ENCODE measurements around the gene MTCL1.

The MTCL1 gene

GRCh38 chr18:8776013-8776943 lies 70.9 kb downstream of the MTCL1 start:
- no peak for DNase-seq

- no peak for DNase-seq
These were observed 72.5 kb downstream of the MTCL1 start for GRCh38 chr18:8777846-8778245.

DNA sequence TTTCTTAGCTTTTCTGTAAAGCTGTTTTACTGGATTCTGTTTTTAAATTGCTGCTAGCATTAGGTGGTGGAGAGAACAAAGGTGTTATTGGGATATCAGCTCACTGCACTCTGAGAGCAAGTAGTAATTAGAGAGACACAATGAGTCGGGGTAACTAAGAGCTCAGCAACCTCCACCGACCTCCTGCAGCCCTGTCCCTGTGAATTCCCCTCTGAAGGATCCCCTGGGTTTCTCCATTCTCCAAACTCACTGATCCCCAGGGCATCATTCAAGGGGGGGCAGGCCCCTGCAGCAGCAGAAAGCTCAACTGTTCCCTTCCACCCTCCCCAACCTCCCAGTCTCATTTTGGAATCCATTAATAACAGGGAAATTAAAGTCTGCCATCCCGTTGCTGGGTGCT lies 73.0 kb downstream of the MTCL1 start:
- no peak for DNase-seq

DNA sequence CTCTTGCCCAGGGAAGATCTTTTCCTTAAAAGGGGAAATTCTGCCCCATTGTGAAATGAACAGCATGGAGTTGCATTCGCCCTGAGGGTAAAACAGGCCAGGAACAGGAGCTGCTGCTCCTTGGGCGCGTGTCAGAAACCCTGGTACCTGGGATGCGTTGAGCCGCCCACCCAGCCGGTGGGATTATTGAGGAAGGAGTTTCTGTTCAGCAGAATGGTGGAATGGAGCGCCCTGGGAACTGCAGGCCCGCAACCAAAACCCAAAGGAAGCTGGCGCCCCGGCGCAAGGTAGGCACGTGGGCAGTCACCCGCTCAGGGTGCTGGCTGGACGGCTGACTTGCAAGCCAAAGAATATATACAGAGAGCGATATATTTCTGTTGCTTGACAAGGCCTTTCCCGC lies 73.5 kb downstream of the MTCL1 start:
- no peak for DNase-seq

GRCh38 chr18:8779251-8779650 lies 73.9 kb downstream of the MTCL1 start:
- no peak for DNase-seq

- no peak for DNase-seq
These were observed 74.9 kb downstream of the MTCL1 start for GRCh38 chr18:8780227-8780626.

- no peak for DNase-seq
These were observed 76.3 kb downstream of the MTCL1 start for GRCh38 chr18:8781671-8782070.

- DNase-seq: no peak
These were observed 78.1 kb downstream of the MTCL1 start for GRCh38 chr18:8783335-8783993.

DNA sequence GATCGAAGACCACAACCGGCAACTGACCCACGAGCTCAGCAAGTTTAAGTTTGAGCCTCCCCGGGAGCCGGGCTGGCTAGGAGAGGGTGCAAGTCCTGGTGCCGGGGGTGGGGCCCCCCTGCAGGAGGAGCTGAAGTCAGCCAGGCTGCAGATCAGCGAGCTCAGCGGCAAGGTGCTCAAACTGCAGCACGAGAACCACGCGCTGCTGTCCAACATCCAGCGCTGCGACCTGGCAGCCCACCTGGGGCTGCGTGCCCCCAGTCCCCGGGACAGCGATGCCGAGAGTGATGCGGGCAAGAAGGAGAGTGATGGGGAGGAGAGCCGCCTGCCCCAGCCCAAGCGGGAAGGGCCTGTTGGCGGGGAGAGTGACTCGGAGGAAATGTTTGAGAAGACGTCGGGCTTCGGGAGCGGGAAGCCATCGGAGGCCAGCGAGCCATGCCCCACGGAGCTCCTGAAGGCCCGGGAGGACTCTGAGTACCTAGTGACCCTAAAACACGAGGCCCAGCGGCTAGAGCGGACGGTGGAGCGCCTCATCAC lies 78.7 kb downstream of the MTCL1 start:
- no peak for DNase-seq

GRCh38 chr18:8785261-8785660 lies 79.9 kb downstream of the MTCL1 start:
- no peak for DNase-seq

GRCh38 chr18:8785855-8786482 lies 80.6 kb downstream of the MTCL1 start:
- no peak for DNase-seq

DNA sequence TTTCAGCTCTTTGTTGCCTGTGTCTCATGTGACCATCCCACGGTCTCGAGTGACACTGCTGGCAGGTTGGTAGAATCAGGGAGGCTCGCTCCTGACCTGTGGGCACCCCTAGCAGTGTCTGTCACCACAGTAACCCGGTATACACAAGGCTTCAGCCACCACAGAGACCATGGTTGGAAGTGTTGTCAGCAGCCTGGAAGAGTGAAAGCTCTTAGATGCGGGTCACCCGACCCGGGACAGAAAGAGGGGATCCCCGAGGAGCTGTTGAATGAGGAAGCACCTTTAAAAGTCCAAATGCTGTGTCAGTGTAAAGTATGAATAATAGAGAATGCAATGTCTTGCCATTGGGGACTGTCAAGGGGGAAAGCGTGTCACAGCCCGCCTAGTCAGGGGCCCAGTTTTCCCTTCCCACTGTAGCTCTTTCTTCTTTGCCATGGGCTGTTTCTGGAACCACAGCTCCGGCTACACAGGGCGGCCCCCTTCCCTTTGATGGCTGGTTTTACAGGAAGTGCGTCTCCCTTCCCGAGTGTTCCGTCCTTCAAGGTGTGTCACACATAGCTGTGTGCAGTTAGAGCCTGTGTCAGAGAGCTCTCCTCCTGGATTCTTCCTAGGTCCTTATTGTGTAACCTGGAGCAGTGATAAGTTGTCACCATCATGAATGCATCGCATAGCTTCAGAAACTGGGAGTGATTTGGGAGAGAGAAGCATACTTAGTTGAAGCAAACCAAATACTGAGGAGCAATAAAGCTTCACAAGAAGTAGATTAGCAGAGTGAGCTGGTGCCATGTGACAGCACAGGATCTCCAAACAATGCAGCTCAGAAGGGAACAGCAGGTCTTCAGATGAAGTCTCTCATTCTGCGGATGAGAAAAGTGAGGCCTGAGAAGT lies 81.4 kb downstream of the MTCL1 start:
- peak; percentile 49 to 79 for DNase-seq

- DNase-seq: no peak
These were observed 82.0 kb downstream of the MTCL1 start for GRCh38 chr18:8787371-8787670.

GRCh38 chr18:8787794-8788193 lies 82.4 kb downstream of the MTCL1 start:
- no peak for DNase-seq

GRCh38 chr18:8788503-8789429 lies 83.4 kb downstream of the MTCL1 start:
- peak in 1 of 2 donors; percentile 47 for DNase-seq

- DNase-seq: no peak
These were observed 85.9 kb downstream of the MTCL1 start for GRCh38 chr18:8791171-8791651.

DNA sequence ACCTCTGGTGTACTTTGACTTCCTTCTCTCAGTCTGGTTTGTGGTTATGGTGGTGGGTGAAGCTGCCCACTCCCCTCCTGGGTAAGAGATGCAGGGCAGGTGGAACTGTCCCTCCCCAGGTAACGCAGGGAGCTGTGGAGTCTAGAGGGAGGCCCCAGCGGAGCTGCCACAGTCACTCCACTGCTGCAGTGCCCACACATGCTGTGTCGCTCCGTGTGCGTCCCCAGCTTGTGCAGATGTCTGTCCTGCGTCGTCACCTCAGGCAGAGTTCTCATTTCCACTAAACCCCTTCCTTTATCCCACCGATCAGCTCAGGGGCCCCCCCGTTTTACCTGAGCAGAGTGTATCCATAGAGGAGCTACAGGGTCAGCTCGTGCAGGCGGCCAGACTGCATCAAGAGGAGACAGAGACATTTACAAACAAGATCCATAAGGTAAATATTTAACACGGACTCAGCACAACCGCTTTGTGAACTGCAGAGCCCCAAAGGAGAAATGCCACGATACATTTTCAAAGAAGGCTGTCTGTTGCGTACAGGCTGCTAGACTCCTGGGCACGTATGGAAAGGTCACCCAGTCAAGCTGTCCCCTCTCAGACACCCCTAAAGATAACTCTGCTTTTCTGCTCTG lies 87.4 kb downstream of the MTCL1 start:
- no peak for DNase-seq

DNA sequence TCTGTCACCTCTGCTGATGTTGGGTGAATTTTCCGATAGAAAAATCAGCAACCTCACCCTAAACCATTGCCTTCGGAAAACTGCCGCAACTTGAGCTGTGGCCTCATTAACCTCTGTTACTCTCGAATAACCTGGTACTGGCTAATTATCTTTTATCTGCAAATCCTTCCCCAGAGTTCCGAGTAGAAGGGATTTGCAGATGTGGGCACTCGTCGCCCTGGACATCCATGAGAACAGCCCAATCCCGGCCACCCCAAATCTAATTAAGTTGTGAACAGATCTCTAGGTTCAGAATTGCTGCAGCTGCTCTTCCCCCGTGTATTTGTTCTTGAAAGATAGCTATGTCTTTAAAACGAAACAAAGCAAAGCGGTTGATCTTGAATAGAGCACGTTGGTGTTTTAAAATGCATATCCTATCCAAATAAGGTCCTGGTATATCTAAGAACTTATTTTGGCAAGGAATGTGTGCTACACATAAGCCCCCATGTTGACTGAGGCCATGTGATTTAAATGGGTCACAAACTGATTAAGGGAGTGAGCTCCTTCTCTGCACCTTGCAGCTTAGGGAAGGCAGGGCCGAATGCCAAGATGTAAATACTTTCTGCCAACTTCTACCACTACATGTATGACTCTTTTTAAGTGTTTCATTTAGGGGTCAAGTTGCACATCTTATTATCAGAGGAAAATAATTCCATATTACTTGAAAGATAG lies 88.2 kb downstream of the MTCL1 start:
- DNase-seq: no peak

- DNase-seq: no peak
These were observed 89.0 kb downstream of the MTCL1 start for GRCh38 chr18:8794156-8794933.

Measured in inflammatory macrophage treated with lipopolysaccharide for 1 hour (primary cell).